Panc1 (cell line): Measurements from ENCODE around the gene TMEM260. TPM values are rescaled to one million over a fixed set of nuclear protein-coding genes. Genes with fewer than 3 reads are reported as not detected.

ENCODE experiments used
- ATAC-seq: fragments of 200-7000 bp; cut with Tn5 transposase; 2 replicates; pipeline ENCODE4 v1.9.1; 2020; ENCODE audit warnings: mild to moderate bottlenecking, moderate library complexity
- BruUV-seq: library from RNA; stranded (reverse); fragments of 400-500 nt; replicated peaks from 2 replicates; lab custom pipeline; 2021; lab: Mats Ljungman, UMichigan
- CTCF ChIA-PET: fragments of 300-600 bp; sonication (Branson Sonifier 250); formaldehyde crosslinking; loops from one replicate; lab custom pipeline; 2022; ENCODE audit warnings: antibody characterized with exemption; lab: Charles Lee
- POLR2A ChIA-PET: fragments of 300-600 bp; sonication (Branson Sonifier 250); formaldehyde crosslinking; loops from one replicate; lab custom pipeline; 2022; ENCODE audit warnings: antibody characterized with exemption; lab: Charles Lee
- DNase-seq: peaks from one replicate; pipeline ENCODE4 v3.0.0-alpha.2; 2010; ENCODE audit warnings: low read depth, low spot score
- H3K27ac ChIP-seq: 2 replicates; pipeline ENCODE4 v1.5.1; 2011; ENCODE audit warnings: mild to moderate bottlenecking, low read length, inconsistent platforms
- H3K27me3 ChIP-seq: fragments of 200-500 bp; sonication (Bioruptor generic); 2 replicates; pipeline ENCODE4 v1.6.0; 2014; ENCODE audit warnings: low read length, inconsistent platforms; ENCODE audit not compliant: control insufficient read depth, insufficient read depth
- H3K36me3 ChIP-seq: fragments of 200-500 bp; sonication (Bioruptor generic); 2 replicates; pipeline ENCODE4 v1.5.1; 2014; ENCODE audit warnings: inconsistent platforms, mild to moderate bottlenecking, low read length, moderate library complexity; ENCODE audit not compliant: control insufficient read depth, insufficient read depth
- H3K4me1 ChIP-seq: 2 replicates; pipeline ENCODE4 v1.5.1; 2011; ENCODE audit warnings: inconsistent platforms, mild to moderate bottlenecking, low read length, moderate library complexity; ENCODE audit not compliant: control insufficient read depth, insufficient read depth
- H3K4me3 ChIP-seq, 2 experiments: 2 replicates each; pipeline ENCODE4 v1.5.1; 2011 to 2012; ENCODE audit warnings: low read depth in 2 of 2, low read length in 2 of 2, mild to moderate bottlenecking in 2 of 2, inconsistent platforms in 1 of 2, moderate library complexity in 1 of 2
- H3K9me3 ChIP-seq: fragments of 200-500 bp; sonication (Bioruptor generic); 2 replicates; pipeline ENCODE4 v1.5.1; 2014; ENCODE audit warnings: low read depth, mild to moderate bottlenecking, inconsistent platforms, low read length, moderate library complexity; ENCODE audit not compliant: control insufficient read depth, insufficient read depth
- CTCF ChIP-seq: fragments of 450-650 bp; IDR thresholded peaks from 2 replicates; pipeline ENCODE4 v1.5.1; 2017; ENCODE audit warnings: mild to moderate bottlenecking
- POLR2AphosphoS5 ChIP-seq: IDR thresholded peaks from 2 replicates; pipeline ENCODE4 v1.6.1; 2012; ENCODE audit warnings: mild to moderate bottlenecking, low read depth, low read length, moderate library complexity
- REST ChIP-seq, 2 experiments: IDR thresholded peaks; 2 replicates each; pipeline ENCODE4 v1.6.1; 2011 to 2012; ENCODE audit warnings: low read depth in 2 of 2, control low read depth in 1 of 2, low read length in 1 of 2, mild to moderate bottlenecking in 1 of 2, moderate library complexity in 1 of 2; ENCODE audit not compliant: insufficient read depth in 1 of 2
- SIN3A ChIP-seq: IDR thresholded peaks from 2 replicates; pipeline ENCODE4 v1.6.1; 2012; ENCODE audit warnings: low read depth, mild to moderate bottlenecking, low read length, moderate library complexity, borderline replicate concordance; ENCODE audit not compliant: insufficient read depth
- TCF7L2 ChIP-seq: IDR thresholded peaks from 2 replicates; pipeline ENCODE4 v1.6.1; 2011; ENCODE audit warnings: mild to moderate bottlenecking, low read depth, low read length, inconsistent platforms
- in situ Hi-C: cut with HindIII; loops from 2 replicates; pipeline ENCODE4 v1.10.0; 2016; ENCODE audit warnings: low sequenced_read_pairs, low pct_unique_long_range_greater_than_20kb
- intact Hi-C: fragments of 100-400 bp; cut with micrococcal nuclease; formaldehyde crosslinking; loops from one replicate; pipeline ENCODE4 v1.10.0; 2022; ENCODE audit not compliant: unreplicated experiment
- total RNA-seq: library from RNA; stranded (reverse); gene quantifications from one replicate; pipeline ENCODE4 v1.2.1, GENCODE V29; 2021; ENCODE audit not compliant: unreplicated experiment

TMEM260 gene
- total RNA-seq, 1 experiment from 2014 or later = 8.9 TPM

GRCh38 chr14:56649382-56649781, 69.8 kb downstream of the TMEM260 start:
- Histone ChIP-seq H3K27ac (no peak overlapping the region), H3K36me3 (no peaks in the 10 kb centered on the region), H3K4me3 (no peak overlapping the region), H3K9me3 (no peaks in the 10 kb centered on the region), H3K27me3 (no peaks in the 10 kb centered on the region), H3K4me1 (no peaks in the 10 kb centered on the region)
- intact Hi-C loops = no loop called here
- DNase-seq (no peak), ATAC-seq (no peak)
- no peak for TF ChIP-seq REST (IDR thresholded peaks at IDR 0.05; ENCODE audit: insufficient read depth in 1 of 2, low read depth in 2 of 2, low read length in 1 of 2)
- no peak for TF ChIP-seq SIN3A
- no peak for TF ChIP-seq TCF7L2
- no peak for TF ChIP-seq POLR2AphosphoS5
- no peak for TF ChIP-seq CTCF
- BruUV-seq = no TSS peak
- in situ Hi-C loops = no loop called here
- ChIA-PET CTCF (interaction anchor here (0.5 kb wide), 1 partner anchor 9 kb away, joined by 3 read pairs; no protein-coding TSS in a partner anchor), POLR2A (no interaction called here)

DNA sequence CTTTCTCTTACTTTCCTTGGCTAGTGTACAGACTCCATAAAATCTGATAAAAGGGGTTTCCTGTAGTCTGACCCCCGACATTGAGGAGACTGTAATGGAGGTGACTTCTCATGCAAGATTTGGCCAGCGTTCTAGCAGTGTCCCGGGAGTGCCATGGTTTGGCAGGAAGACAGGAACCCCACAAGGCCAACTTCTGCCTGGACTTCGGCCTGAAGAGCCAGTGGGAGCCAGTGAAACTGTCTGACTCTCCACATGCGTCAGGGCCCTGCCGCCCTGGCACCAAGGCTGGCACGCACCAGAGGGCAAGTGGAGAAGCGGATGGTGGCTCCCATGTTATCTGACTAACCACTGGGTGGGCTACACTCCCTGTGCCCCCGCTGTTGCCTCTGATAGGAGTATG, 70.5 kb downstream of the TMEM260 start:
- no peak overlapping the region for H3K4me3 ChIP-seq
- H3K27me3 ChIP-seq = no peaks in the 10 kb centered on the region
- ChIA-PET CTCF (no interaction called here), POLR2A (no interaction called here)
- in situ Hi-C loops = no loop called here
- DNase-seq (no peak), ATAC-seq (no peak)
- TF ChIP-seq TCF7L2 = no peak
- no peak for TF ChIP-seq REST (IDR thresholded peaks at IDR 0.05; ENCODE audit: insufficient read depth in 1 of 2, low read depth in 2 of 2, low read length in 1 of 2)
- TF ChIP-seq POLR2AphosphoS5 = no peak
- no peak for TF ChIP-seq SIN3A
- no peaks in the 10 kb centered on the region for H3K9me3 ChIP-seq
- H3K27ac ChIP-seq = no peak overlapping the region
- H3K36me3 ChIP-seq = no peaks in the 10 kb centered on the region
- no peaks in the 10 kb centered on the region for H3K4me1 ChIP-seq
- intact Hi-C loops = loop anchor here (10.0 kb wide), 1 partner anchor 415 kb away; no protein-coding TSS in a partner anchor
- BruUV-seq = no TSS peak
